ENCODE measurements around the gene GRN. TPM values are rescaled to one million over a fixed set of nuclear protein-coding genes. Genes with fewer than 3 reads are reported as not detected.

GRN gene
- total and polyA plus RNA-seq, 8 donors = 31.8 to 644 (median 196) TPM

DNA sequence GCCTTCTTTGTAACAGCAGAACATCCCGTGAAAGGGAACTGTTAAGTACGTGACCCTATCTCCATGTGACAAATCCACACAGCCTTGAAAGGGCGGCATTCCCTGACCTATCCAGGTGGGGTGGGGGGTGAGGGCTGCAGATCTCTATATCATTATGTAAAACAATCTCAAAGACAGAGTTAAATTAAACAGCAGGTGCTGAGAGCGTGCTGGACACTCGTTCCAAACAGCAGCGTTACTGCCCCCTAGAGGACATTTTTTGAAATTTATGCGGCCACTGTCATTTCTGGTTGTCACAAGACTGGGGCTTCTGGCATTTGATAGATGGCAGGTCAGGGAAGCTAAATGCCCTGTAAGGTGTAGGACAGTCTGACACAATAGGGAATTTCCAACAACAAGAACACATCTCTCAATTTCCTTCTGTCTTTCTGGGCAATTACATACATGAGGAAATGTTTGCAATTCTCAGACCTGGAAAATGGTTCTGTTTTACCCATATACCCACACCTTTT lies 13.8 kb upstream of the GRN start:
- H3K4me3 ChIP-seq = no peak overlapping the region
- peaks cover 5 to 35% (median 18%) of the 10 kb centered on the region in 4 donors for H3K4me1 ChIP-seq
- no peaks in the 10 kb centered on the region for H3K36me3 ChIP-seq
- no peaks in the 10 kb centered on the region for H3K9me3 ChIP-seq
- 2 to 4% (median 3%) methylated on average over 7 of the region's 7 CpGs for WGBS, 5 donors
- peaks cover 0 to 7% (median 0%) of the 10 kb centered on the region in 3 donors for H3K27me3 ChIP-seq
- H3K27ac ChIP-seq = no peak overlapping the region
- peak; percentile 80 to 90 for DNase-seq
- intact Hi-C loops (cut with DNase I; ENCODE audit: low total_unique reads) = no loop called here
- TF ChIP-seq EP300 (IDR thresholded peaks at IDR 0.05) = no peak
- TF ChIP-seq POLR2AphosphoS5 (IDR thresholded peaks at IDR 0.05) = peak in 2 of 3 donors; percentile 13 to 34
- TF ChIP-seq POLR2A (IDR thresholded peaks at IDR 0.05) = no peak
- peak in 5 of 7 experiments; percentile 64 to 85 (median 75) for TF ChIP-seq CTCF (IDR thresholded peaks at IDR 0.05)

DNA sequence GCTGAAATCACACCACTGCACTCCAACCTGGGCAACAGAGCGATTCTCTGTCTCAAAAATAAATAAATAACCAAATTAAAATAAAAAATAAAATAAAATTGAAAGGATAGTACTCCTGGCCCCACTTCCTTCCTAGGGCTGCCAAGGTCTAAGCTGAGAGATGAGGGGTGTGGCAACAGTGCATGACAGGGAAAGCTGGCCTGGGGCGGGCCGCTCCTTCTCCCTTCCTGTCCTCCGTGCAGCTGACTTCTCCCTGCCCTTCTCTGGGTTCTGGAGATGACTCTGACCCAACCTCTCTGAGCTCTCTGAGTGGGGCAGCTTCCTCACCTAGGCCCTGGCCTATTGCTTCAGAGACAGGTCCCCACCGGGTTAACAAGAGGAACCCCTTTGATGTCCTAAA lies 11.7 kb upstream of the GRN start:
- H3K4me1 ChIP-seq = peaks cover 0 to 28% (median 8%) of the 10 kb centered on the region in 4 donors
- intact Hi-C loops (cut with DNase I; ENCODE audit: low total_unique reads) = no loop called here
- 48 to 72% (median 64%) methylated on average over 5 of the region's 5 CpGs for WGBS, 5 donors
- no peak for TF ChIP-seq EP300 (IDR thresholded peaks at IDR 0.05)
- TF ChIP-seq CTCF (IDR thresholded peaks at IDR 0.05) = no peak
- no peak for TF ChIP-seq POLR2A (IDR thresholded peaks at IDR 0.05)
- TF ChIP-seq POLR2AphosphoS5 (IDR thresholded peaks at IDR 0.05) = no peak
- peak overlapping the region in 2 of 5 donors; percentile 1 to 32 for H3K27ac ChIP-seq
- H3K9me3 ChIP-seq = no peaks in the 10 kb centered on the region
- no peak for DNase-seq
- H3K4me3 ChIP-seq = no peak overlapping the region
- no peaks in the 10 kb centered on the region for H3K36me3 ChIP-seq
- H3K27me3 ChIP-seq = peaks cover 0 to 19% (median 0%) of the 10 kb centered on the region in 3 donors

- TF ChIP-seq EP300 (IDR thresholded peaks at IDR 0.05) (no peak), POLR2A (IDR thresholded peaks at IDR 0.05) (no peak), POLR2AphosphoS5 (IDR thresholded peaks at IDR 0.05) (no peak), CTCF (IDR thresholded peaks at IDR 0.05) (no peak)
- 63 to 78% (median 65%) methylated on average over 2 of the region's 2 CpGs for WGBS, 5 donors
- Histone ChIP-seq H3K9me3 (no peaks in the 10 kb centered on the region), H3K4me1 (peaks cover 0 to 35% (median 8%) of the 10 kb centered on the region in 4 donors), H3K27ac (peak overlapping the region in 2 of 5 donors; percentile 1 to 32), H3K4me3 (no peak overlapping the region), H3K36me3 (no peaks in the 10 kb centered on the region), H3K27me3 (peaks cover 0 to 23% (median 0%) of the 10 kb centered on the region in 3 donors)
- intact Hi-C loops (cut with DNase I; ENCODE audit: low total_unique reads) = no loop called here
- no peak for DNase-seq
Measured at GRCh38 chr17:44334315-44334714, 10.8 kb upstream of the GRN start.

DNA sequence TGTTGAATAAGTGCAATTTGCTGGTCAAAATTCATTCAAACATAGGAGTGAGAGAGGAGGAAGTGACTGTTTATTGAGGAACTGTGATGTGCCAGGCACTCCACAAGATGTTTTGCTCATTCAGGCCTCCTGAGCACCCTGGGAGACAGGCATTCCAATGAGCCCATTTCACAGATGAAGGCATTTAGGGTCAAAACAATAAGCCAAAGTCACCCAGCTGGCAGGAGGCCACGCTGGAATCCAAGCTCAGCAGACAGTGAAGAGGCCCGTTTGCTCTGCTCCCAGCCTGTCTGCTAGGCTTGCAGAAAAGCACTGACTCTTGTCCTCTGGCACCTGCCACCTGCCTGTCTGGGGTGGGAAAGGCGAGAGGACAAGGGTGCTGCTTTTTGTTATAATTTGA lies 10.4 kb upstream of the GRN start:
- no peak for DNase-seq
- 42 to 57% (median 53%) methylated on average over 3 of the region's 3 CpGs for WGBS, 5 donors
- peaks cover 0 to 35% (median 8%) of the 10 kb centered on the region in 4 donors for H3K4me1 ChIP-seq
- TF ChIP-seq CTCF (IDR thresholded peaks at IDR 0.05) = no peak
- TF ChIP-seq EP300 (IDR thresholded peaks at IDR 0.05) = no peak
- no peak for TF ChIP-seq POLR2AphosphoS5 (IDR thresholded peaks at IDR 0.05)
- no peak for TF ChIP-seq POLR2A (IDR thresholded peaks at IDR 0.05)
- no peak overlapping the region for H3K4me3 ChIP-seq
- intact Hi-C loops (cut with DNase I; ENCODE audit: low total_unique reads) = no loop called here
- H3K36me3 ChIP-seq = no peaks in the 10 kb centered on the region
- H3K27ac ChIP-seq = peak overlapping the region in 1 of 5 donors; percentile 32
- H3K27me3 ChIP-seq = peaks cover 0 to 23% (median 0%) of the 10 kb centered on the region in 3 donors
- no peaks in the 10 kb centered on the region for H3K9me3 ChIP-seq
